ENCODE measurements around the gene RAP1GAP2.

RAP1GAP2 gene

GRCh38 chr17:3033248-3033640, 237.0 kb downstream of the RAP1GAP2 start:
- Histone ChIP-seq H3K9me3 (ENCODE audit: insufficient read depth, low read depth, low read length) (no peaks in the 10 kb centered on the region), H4K91ac (ENCODE audit: low read depth, low read length) (no peak overlapping the region), H3K23ac (ENCODE audit: low read length) (no peak overlapping the region), H3K4ac (ENCODE audit: low read depth, low read length) (no peak overlapping the region), H3K79me2 (ENCODE audit: control insufficient read depth, insufficient read depth, low read length, poor library complexity) (no peaks in the 10 kb centered on the region), H3K27me3 (ENCODE audit: insufficient read depth, low read length) (no peaks in the 10 kb centered on the region), H3K4me1 (ENCODE audit: control insufficient read depth in 1 of 2, insufficient read depth in 2 of 2, low read length in 2 of 2) (no peaks in the 10 kb centered on the region), H3K4me3 (ENCODE audit: low read depth, low read length) (no peak overlapping the region), H3K9ac (ENCODE audit: low read length) (no peak overlapping the region), H2AK5ac (ENCODE audit: low read length) (no peak overlapping the region), H3K36me3 (ENCODE audit: control insufficient read depth in 1 of 2, insufficient read depth in 2 of 2, low read length in 2 of 2) (peaks cover 2 to 11% of the 10 kb centered on the region in 2 experiments), H2BK12ac (ENCODE audit: low read length) (no peak overlapping the region), H2BK5ac (ENCODE audit: low read depth, low read length, poor library complexity) (no peak overlapping the region), H2BK120ac (ENCODE audit: insufficient read depth, low read length, poor library complexity) (no peak overlapping the region), H3K27ac (ENCODE audit: low read depth, low read length) (no peak overlapping the region), H3K18ac (ENCODE audit: low read length) (no peak overlapping the region), H4K12ac (ENCODE audit: low read depth, low read length) (no peak overlapping the region), H3K4me2 (ENCODE audit: low read length) (no peak overlapping the region), H3K14ac (ENCODE audit: low read length) (no peak overlapping the region), H3K79me1 (ENCODE audit: low read length) (no peaks in the 10 kb centered on the region), H4K8ac (ENCODE audit: low read depth, low read length) (no peak overlapping the region), H2AFZ (ENCODE audit: insufficient read depth, low read length, poor library complexity) (no peak overlapping the region)
- DNase-seq = no peak
- WGBS (ENCODE audit: extremely low coverage, insufficient coverage, insufficient read length) = no CpG with 5 or more reads among the region's 15 CpGs

GRCh38 chr17:3033741-3034577, 237.7 kb downstream of the RAP1GAP2 start:
- no peaks in the 10 kb centered on the region for H3K27me3 ChIP-seq (ENCODE audit: insufficient read depth, low read length)
- H3K18ac ChIP-seq (ENCODE audit: low read length) = no peak overlapping the region
- no peak overlapping the region for H2BK120ac ChIP-seq (ENCODE audit: insufficient read depth, low read length, poor library complexity)
- DNase-seq = no peak
- no peak overlapping the region for H2AFZ ChIP-seq (ENCODE audit: insufficient read depth, low read length, poor library complexity)
- no peak overlapping the region for H3K4ac ChIP-seq (ENCODE audit: low read depth, low read length)
- H2AK5ac ChIP-seq (ENCODE audit: low read length) = no peak overlapping the region
- peaks cover 2 to 11% of the 10 kb centered on the region in 2 experiments for H3K36me3 ChIP-seq (ENCODE audit: control insufficient read depth in 1 of 2, insufficient read depth in 2 of 2, low read length in 2 of 2)
- no peak overlapping the region for H3K27ac ChIP-seq (ENCODE audit: low read depth, low read length)
- H3K23ac ChIP-seq (ENCODE audit: low read length) = no peak overlapping the region
- H4K8ac ChIP-seq (ENCODE audit: low read depth, low read length) = no peak overlapping the region
- no peak overlapping the region for H2BK5ac ChIP-seq (ENCODE audit: low read depth, low read length, poor library complexity)
- H4K12ac ChIP-seq (ENCODE audit: low read depth, low read length) = no peak overlapping the region
- no peak overlapping the region for H3K4me3 ChIP-seq (ENCODE audit: low read depth, low read length)
- H3K14ac ChIP-seq (ENCODE audit: low read length) = no peak overlapping the region
- H3K79me1 ChIP-seq (ENCODE audit: low read length) = no peaks in the 10 kb centered on the region
- H3K9me3 ChIP-seq (ENCODE audit: insufficient read depth, low read depth, low read length) = no peaks in the 10 kb centered on the region
- no CpG with 5 or more reads among the region's 26 CpGs for WGBS (ENCODE audit: extremely low coverage, insufficient coverage, insufficient read length)
- H3K4me1 ChIP-seq (ENCODE audit: control insufficient read depth in 1 of 2, insufficient read depth in 2 of 2, low read length in 2 of 2) = no peaks in the 10 kb centered on the region
- H3K9ac ChIP-seq (ENCODE audit: low read length) = no peak overlapping the region
- no peak overlapping the region for H3K4me2 ChIP-seq (ENCODE audit: low read length)
- no peak overlapping the region for H2BK12ac ChIP-seq (ENCODE audit: low read length)
- H3K79me2 ChIP-seq (ENCODE audit: control insufficient read depth, insufficient read depth, low read length, poor library complexity) = no peaks in the 10 kb centered on the region
- no peak overlapping the region for H4K91ac ChIP-seq (ENCODE audit: low read depth, low read length)

GRCh38 chr17:3034578-3034920, 238.3 kb downstream of the RAP1GAP2 start:
- no peak for DNase-seq
- WGBS (ENCODE audit: extremely low coverage, insufficient coverage, insufficient read length) = no CpG with 5 or more reads among the region's 9 CpGs
- H3K27me3 ChIP-seq (ENCODE audit: insufficient read depth, low read length) = no peaks in the 10 kb centered on the region
- H2BK5ac ChIP-seq (ENCODE audit: low read depth, low read length, poor library complexity) = no peak overlapping the region
- no peak overlapping the region for H3K18ac ChIP-seq (ENCODE audit: low read length)
- H3K4ac ChIP-seq (ENCODE audit: low read depth, low read length) = no peak overlapping the region
- H2BK120ac ChIP-seq (ENCODE audit: insufficient read depth, low read length, poor library complexity) = no peak overlapping the region
- H3K79me2 ChIP-seq (ENCODE audit: control insufficient read depth, insufficient read depth, low read length, poor library complexity) = no peaks in the 10 kb centered on the region
- no peak overlapping the region for H2AK5ac ChIP-seq (ENCODE audit: low read length)
- H3K36me3 ChIP-seq (ENCODE audit: control insufficient read depth in 1 of 2, insufficient read depth in 2 of 2, low read length in 2 of 2) = peaks cover under 1 to 6% of the 10 kb centered on the region in 2 experiments
- H3K23ac ChIP-seq (ENCODE audit: low read length) = no peak overlapping the region
- H2AFZ ChIP-seq (ENCODE audit: insufficient read depth, low read length, poor library complexity) = no peak overlapping the region
- H4K91ac ChIP-seq (ENCODE audit: low read depth, low read length) = no peak overlapping the region
- H3K79me1 ChIP-seq (ENCODE audit: low read length) = no peaks in the 10 kb centered on the region
- H3K4me2 ChIP-seq (ENCODE audit: low read length) = no peak overlapping the region
- H3K27ac ChIP-seq (ENCODE audit: low read depth, low read length) = no peak overlapping the region
- H4K12ac ChIP-seq (ENCODE audit: low read depth, low read length) = no peak overlapping the region
- no peaks in the 10 kb centered on the region for H3K4me1 ChIP-seq (ENCODE audit: control insufficient read depth in 1 of 2, insufficient read depth in 2 of 2, low read length in 2 of 2)
- H4K8ac ChIP-seq (ENCODE audit: low read depth, low read length) = no peak overlapping the region
- no peaks in the 10 kb centered on the region for H3K9me3 ChIP-seq (ENCODE audit: insufficient read depth, low read depth, low read length)
- H2BK12ac ChIP-seq (ENCODE audit: low read length) = no peak overlapping the region
- no peak overlapping the region for H3K14ac ChIP-seq (ENCODE audit: low read length)
- H3K9ac ChIP-seq (ENCODE audit: low read length) = no peak overlapping the region
- no peak overlapping the region for H3K4me3 ChIP-seq (ENCODE audit: low read depth, low read length)

GRCh38 chr17:3035256-3035967, 239.2 kb downstream of the RAP1GAP2 start:
- no peak overlapping the region for H2AK5ac ChIP-seq (ENCODE audit: low read length)
- no peak overlapping the region for H3K14ac ChIP-seq (ENCODE audit: low read length)
- no peak overlapping the region for H4K8ac ChIP-seq (ENCODE audit: low read depth, low read length)
- no peaks in the 10 kb centered on the region for H3K79me1 ChIP-seq (ENCODE audit: low read length)
- no peak overlapping the region for H3K4me3 ChIP-seq (ENCODE audit: low read depth, low read length)
- no peaks in the 10 kb centered on the region for H3K9me3 ChIP-seq (ENCODE audit: insufficient read depth, low read depth, low read length)
- H3K27ac ChIP-seq (ENCODE audit: low read depth, low read length) = no peak overlapping the region
- H2BK120ac ChIP-seq (ENCODE audit: insufficient read depth, low read length, poor library complexity) = no peak overlapping the region
- no peak overlapping the region for H2BK5ac ChIP-seq (ENCODE audit: low read depth, low read length, poor library complexity)
- H3K9ac ChIP-seq (ENCODE audit: low read length) = no peak overlapping the region
- no peaks in the 10 kb centered on the region for H3K27me3 ChIP-seq (ENCODE audit: insufficient read depth, low read length)
- no peaks in the 10 kb centered on the region for H3K4me1 ChIP-seq (ENCODE audit: control insufficient read depth in 1 of 2, insufficient read depth in 2 of 2, low read length in 2 of 2)
- H4K12ac ChIP-seq (ENCODE audit: low read depth, low read length) = no peak overlapping the region
- no peak for DNase-seq
- WGBS (ENCODE audit: extremely low coverage, insufficient coverage, insufficient read length) = no CpG with 5 or more reads among the region's 13 CpGs
- no peaks in the 10 kb centered on the region for H3K79me2 ChIP-seq (ENCODE audit: control insufficient read depth, insufficient read depth, low read length, poor library complexity)
- no peak overlapping the region for H2AFZ ChIP-seq (ENCODE audit: insufficient read depth, low read length, poor library complexity)
- H3K36me3 ChIP-seq (ENCODE audit: control insufficient read depth in 1 of 2, insufficient read depth in 2 of 2, low read length in 2 of 2) = peaks cover 0 to 5% of the 10 kb centered on the region in 2 experiments
- no peak overlapping the region for H3K23ac ChIP-seq (ENCODE audit: low read length)
- H3K4ac ChIP-seq (ENCODE audit: low read depth, low read length) = no peak overlapping the region
- H3K18ac ChIP-seq (ENCODE audit: low read length) = no peak overlapping the region
- no peak overlapping the region for H3K4me2 ChIP-seq (ENCODE audit: low read length)
- no peak overlapping the region for H4K91ac ChIP-seq (ENCODE audit: low read depth, low read length)
- H2BK12ac ChIP-seq (ENCODE audit: low read length) = no peak overlapping the region
